SJCRH30 (cell line): ENCODE data around the gene COG5. TPM values are rescaled to one million over a fixed set of nuclear protein-coding genes. Genes with fewer than 3 reads are reported as not detected.
"Not testable (repeated sequence)": the region's sequence is repeated elsewhere in the genome, so short reads cannot be mapped to it uniquely, and the experiment has no call there.

ENCODE experiments used
- DNase-seq, 2 experiments: peaks; one replicate each; pipeline ENCODE4 v3.0.0-alpha.2; 2015 to 2020
- H3K27ac ChIP-seq: fragments of 250-450 bp; sonication (Bioruptor Pico); 2 replicates; pipeline ENCODE4 v1.5.1; 2020; ENCODE audit warnings: mild to moderate bottlenecking, moderate library complexity
- H3K27me3 ChIP-seq: fragments of 250-450 bp; sonication (Bioruptor Pico); 2 replicates; pipeline ENCODE4 v1.5.1; 2020; ENCODE audit warnings: mild to moderate bottlenecking, moderate library complexity
- H3K36me3 ChIP-seq: fragments of 250-450 bp; sonication (Bioruptor Pico); 2 replicates; pipeline ENCODE4 v1.5.1; 2020; ENCODE audit warnings: mild to moderate bottlenecking, moderate library complexity
- H3K4me1 ChIP-seq: fragments of 250-450 bp; sonication (Bioruptor Pico); 2 replicates; pipeline ENCODE4 v1.5.1; 2020; ENCODE audit warnings: mild to moderate bottlenecking, moderate library complexity
- H3K4me3 ChIP-seq: fragments of 250-450 bp; sonication (Bioruptor Pico); 2 replicates; pipeline ENCODE4 v1.5.1; 2020; ENCODE audit warnings: mild to moderate bottlenecking, moderate library complexity
- H3K9me3 ChIP-seq: fragments of 250-450 bp; sonication (Bioruptor Pico); replicated peaks from 2 replicates; pipeline ENCODE4 v1.5.1; 2020; ENCODE audit warnings: mild to moderate bottlenecking, moderate library complexity
- total RNA-seq: library from RNA; depleted of rRNA; stranded (reverse); fragments of >200 nt; shearing (Covaris generic); gene quantifications from 2 replicates; pipeline ENCODE4 v1.2.3, GENCODE V29; 2014

COG5 gene
- total RNA-seq, 1 experiment from 2014 or later: 41.1 TPM

DNA sequence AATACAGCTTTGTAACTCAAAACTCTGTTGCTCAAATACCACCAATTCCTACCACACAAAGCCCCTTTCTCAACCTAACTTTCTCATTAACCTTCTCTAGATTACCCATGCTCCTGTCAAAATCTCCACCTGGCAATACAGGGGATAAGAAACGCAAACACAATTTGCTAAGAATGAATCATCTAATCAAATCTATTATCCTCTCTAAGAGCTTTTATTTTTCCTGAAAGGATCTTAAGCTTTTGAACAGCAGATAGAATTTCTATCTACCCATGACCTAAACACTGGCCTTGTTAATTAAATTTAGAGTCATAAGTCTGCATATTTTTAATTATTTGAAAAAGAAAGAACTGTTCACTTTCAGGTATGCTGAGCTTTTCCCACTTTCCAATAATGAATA, 296.6 kb downstream of the COG5 start:
- Histone ChIP-seq H3K4me1 (no peaks in the 10 kb centered on the region), H3K9me3 (no peaks in the 10 kb centered on the region), H3K27me3 (no peaks in the 10 kb centered on the region), H3K27ac (no peak overlapping the region), H3K4me3 (no peak overlapping the region), H3K36me3 (0 out of 2 replicates have a peak, but pooled peaks cover 2% of the 10 kb centered on the region)
- no peak for DNase-seq

DNA sequence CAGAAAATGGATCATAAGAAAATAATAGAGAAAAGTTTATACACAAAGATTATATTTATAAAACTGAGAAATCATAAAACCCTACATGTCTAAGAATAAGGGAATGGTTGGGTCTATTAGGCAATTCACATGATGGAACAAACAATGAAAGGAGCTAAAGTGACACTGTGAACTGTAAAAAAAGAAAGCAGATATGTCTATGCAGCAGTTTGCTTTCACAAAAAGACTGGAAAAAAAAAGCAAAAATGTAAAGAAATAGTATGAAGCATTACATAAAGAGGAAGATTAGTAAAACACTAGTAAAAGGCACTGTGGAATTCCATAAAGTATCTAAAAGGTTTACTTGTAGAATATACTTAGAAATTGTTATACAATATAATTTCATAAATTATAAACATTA, 299.0 kb downstream of the COG5 start:
- no peak overlapping the region for H3K4me3 ChIP-seq
- no peak for DNase-seq
- H3K36me3 ChIP-seq: no peaks in the 10 kb centered on the region
- no peak overlapping the region for H3K27ac ChIP-seq
- H3K4me1 ChIP-seq: no peaks in the 10 kb centered on the region
- H3K27me3 ChIP-seq: no peaks in the 10 kb centered on the region
- H3K9me3 ChIP-seq: no peaks in the 10 kb centered on the region

DNA sequence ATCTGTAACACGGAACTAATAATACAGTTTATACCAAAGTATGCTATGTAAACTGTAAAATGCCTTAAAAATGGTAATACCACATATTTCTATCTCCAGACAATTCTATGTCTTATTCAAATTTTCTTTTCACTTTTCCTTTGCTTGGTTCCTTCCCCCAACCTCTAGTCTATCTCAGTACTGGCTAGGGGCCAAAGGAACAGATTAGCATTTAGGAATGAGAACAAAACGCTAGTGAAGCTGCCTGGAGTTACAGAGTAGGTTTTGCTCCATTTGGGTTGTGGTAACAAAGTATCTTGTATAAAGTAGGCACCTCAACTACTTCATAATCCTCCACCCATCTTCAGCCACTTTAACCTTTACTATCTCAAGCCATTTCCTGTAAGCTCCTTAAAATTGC, 300.9 kb downstream of the COG5 start:
- Histone ChIP-seq H3K9me3 (no peaks in the 10 kb centered on the region), H3K36me3 (no peaks in the 10 kb centered on the region)
- DNase-seq: no peak

DNA sequence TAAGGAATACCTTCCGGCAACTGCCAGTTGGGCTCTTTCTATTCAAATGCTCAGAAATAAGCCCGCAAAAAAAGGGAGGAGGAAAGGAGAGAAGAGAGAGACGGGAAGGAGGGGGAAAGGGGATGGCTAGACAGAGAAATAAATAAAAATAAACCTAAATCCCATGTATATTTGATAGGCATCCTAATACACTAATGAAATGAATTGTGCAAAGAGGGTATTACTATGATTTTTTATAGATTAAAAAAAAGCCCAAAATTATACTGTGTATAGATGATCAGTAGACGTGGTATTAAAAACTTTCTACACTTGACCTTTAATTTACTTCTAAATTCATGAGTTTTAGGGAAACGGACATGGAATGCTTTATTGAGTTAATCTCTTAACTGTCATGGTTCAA, 305.0 kb downstream of the COG5 start:
- no peaks in the 10 kb centered on the region for H3K9me3 ChIP-seq
- H3K36me3 ChIP-seq: 0 out of 2 replicates have a peak, but pooled peaks cover 3% of the 10 kb centered on the region
- H3K4me3 ChIP-seq: no peak overlapping the region
- H3K27me3 ChIP-seq: no peaks in the 10 kb centered on the region
- DNase-seq: no peak
- H3K4me1 ChIP-seq: no peaks in the 10 kb centered on the region
- no peak overlapping the region for H3K27ac ChIP-seq

More for the DNA sequence above, 300.9 kb downstream of the COG5 start:
- H3K4me3 ChIP-seq: no peak overlapping the region
- H3K27me3 ChIP-seq: no peaks in the 10 kb centered on the region
- no peak overlapping the region for H3K27ac ChIP-seq
- H3K4me1 ChIP-seq: no peaks in the 10 kb centered on the region

DNA sequence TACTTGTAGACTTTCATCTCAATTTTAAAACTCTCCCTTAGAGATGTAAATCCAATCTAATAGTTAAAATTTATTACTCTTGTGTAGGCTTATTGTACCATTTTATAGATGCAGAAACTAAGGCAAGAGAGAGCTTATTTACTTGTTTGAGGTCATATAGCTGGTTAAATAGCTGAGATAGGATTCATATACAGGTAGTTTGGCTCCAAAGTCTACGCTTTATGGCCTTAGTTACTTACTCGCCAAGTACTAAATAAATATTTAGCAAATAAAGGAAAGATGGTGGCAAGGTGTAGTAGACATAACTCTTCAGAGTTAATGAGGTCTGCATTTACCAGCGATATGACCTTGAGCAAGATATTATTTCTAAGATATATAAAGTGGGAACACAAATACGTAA, 308.1 kb downstream of the COG5 start:
- Histone ChIP-seq H3K4me3 (no peak overlapping the region), H3K36me3 (0 out of 2 replicates have a peak, but pooled peaks cover 3% of the 10 kb centered on the region), H3K4me1 (no peaks in the 10 kb centered on the region), H3K27me3 (no peaks in the 10 kb centered on the region), H3K27ac (no peak overlapping the region), H3K9me3 (no peaks in the 10 kb centered on the region)
- DNase-seq: no peak

DNA sequence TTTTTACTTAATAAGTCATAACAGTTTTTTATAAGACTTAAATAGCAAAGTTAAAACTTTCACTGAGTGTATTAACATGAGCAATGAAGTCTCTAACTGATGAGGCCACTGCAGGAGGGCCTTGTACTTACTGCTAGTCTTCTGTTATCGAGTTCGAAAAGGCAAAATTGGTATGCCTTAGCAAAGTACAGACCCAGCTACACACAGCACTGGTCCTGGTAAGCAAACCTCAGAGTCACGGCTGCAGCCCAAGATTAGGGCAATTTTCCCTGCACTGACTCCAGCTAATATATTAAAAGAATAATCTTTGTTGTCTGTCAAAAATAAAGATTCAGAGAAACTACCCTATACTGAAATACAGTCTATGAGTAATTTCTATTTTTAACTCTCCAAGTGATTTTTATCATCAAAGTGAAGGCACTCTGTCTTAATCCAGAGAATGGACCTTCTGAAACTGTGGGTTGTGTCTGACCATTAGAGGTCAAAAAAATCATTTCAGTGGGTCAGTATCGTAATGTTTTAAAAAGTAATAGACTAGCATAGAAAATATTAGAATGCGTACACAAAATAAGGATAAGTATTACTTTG, 309.2 kb downstream of the COG5 start:
- no peaks in the 10 kb centered on the region for H3K9me3 ChIP-seq
- no peak for DNase-seq
- H3K4me1 ChIP-seq: no peaks in the 10 kb centered on the region
- no peak overlapping the region for H3K4me3 ChIP-seq
- 0 out of 2 replicates have a peak, but pooled peaks cover 3% of the 10 kb centered on the region for H3K36me3 ChIP-seq
- H3K27me3 ChIP-seq: no peaks in the 10 kb centered on the region
- no peak overlapping the region for H3K27ac ChIP-seq

DNA sequence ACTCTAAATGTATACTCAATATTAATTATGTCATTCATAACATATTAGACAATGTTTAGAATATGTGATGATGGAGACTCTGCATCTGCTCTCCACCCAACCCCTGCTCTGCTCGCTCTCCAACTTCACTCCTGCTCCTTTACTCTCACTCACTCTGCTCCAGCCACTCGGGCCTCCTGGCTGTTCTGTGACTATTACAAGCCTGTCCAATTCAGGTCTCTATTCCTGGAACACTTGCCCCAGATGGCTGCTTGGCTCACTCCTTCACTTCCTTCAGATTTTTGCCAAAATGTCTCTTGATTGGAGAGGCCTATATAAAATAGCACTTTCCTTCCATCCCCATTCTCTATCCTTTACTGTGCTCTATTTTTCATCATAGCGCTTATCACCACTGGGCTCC, 310.1 kb downstream of the COG5 start:
- Histone ChIP-seq H3K27ac (no peak overlapping the region), H3K9me3 (no peaks in the 10 kb centered on the region), H3K4me3 (no peak overlapping the region), H3K4me1 (0 out of 2 replicates have a peak, but pooled peaks cover under 1% of the 10 kb centered on the region), H3K36me3 (0 out of 2 replicates have a peak, but pooled peaks cover 3% of the 10 kb centered on the region), H3K27me3 (no peaks in the 10 kb centered on the region)
- no peak for DNase-seq

DNA sequence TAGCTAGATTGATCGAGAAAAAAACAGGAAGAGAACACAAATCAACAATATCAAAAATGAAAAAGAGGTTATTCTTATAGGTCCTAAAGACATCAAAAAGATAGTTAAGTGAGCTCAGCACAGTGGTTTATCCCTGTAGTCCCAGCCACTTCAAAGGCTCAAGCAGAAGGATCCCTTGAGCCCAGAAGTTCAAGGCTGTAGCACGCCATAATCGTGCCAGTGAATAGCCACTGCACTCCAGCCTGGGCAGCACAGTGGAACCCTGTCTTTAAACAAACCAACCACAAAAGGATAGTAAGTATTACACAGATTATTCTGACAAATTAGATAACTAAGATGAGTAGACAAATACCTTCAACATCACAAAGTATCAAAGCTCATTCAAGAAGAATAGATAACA, 311.8 kb downstream of the COG5 start:
- Histone ChIP-seq H3K27me3 (no peaks in the 10 kb centered on the region), H3K4me3 (no peak overlapping the region), H3K9me3 (no peaks in the 10 kb centered on the region), H3K4me1 (peaks cover 12% of the 10 kb centered on the region; the same call in 1 of the 2 replicates), H3K36me3 (0 out of 2 replicates have a peak, but pooled peaks cover 6% of the 10 kb centered on the region), H3K27ac (no peak overlapping the region)
- no peak for DNase-seq

DNA sequence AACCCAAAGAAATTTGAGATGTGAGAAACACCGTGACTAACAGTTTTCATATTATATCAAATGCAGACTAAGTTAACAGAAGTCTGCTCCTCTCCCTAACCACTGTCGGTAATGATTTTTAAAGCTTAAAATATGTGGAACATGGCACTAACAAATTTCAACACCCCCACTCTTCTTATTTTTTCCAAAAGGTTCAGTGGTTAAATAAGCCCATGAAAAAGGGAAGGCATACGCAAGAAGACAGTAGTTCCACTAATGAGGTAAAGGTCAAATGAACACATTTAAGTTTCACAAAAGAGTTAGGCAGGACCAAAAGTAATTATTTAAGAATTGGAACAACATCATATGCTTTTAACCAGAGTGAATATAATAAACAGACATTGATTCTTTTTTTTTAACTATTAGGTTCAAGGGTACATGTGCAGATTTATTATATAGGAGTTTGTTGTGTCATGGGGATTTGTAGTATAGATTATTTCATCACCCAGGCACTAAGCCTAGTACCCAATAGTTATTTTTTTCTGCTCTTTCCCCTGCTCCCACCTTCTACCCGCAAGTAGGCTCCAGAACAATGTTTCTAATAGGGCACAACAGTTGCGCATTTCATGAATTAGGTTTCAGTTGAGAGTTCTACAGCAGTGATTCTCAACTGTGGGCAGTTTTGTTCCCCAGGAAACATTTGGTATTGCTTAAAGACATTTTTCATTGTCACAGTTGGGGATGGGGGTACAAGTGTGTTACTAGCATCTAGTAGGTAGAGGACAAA, 315.0 kb downstream of the COG5 start:
- Histone ChIP-seq H3K27ac (no peak overlapping the region), H3K36me3 (0 out of 2 replicates have a peak, but pooled peaks cover 5% of the 10 kb centered on the region), H3K4me3 (no peak overlapping the region), H3K27me3 (no peaks in the 10 kb centered on the region), H3K9me3 (0 out of 2 replicates have a peak, but pooled peaks cover 6% of the 10 kb centered on the region), H3K4me1 (peaks cover 12% of the 10 kb centered on the region; the same call in 1 of the 2 replicates)
- DNase-seq: peak in 1 of 2 experiments; percentile 10

DNA sequence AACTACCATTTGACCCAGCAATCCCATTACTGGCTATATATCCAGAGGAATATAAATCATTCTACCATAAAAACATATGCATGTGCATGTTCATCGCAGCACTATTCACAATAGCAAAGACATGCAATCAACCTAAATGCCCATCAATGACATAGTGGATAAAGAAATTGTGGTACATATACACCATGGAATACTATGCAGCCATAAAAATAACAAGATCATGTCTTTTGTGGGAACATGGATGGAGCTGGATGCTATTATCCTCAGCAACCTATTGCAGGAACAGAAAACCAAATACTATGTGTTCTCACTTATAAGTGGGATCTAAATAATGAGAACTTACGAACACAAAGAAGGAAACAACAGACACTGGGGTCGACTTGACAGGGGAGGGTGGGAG, 316.9 kb downstream of the COG5 start:
- H3K27me3 ChIP-seq, H3K9me3 ChIP-seq, H3K36me3 ChIP-seq, H3K27ac ChIP-seq, DNase-seq, H3K4me3 ChIP-seq: not testable (repeated sequence)
- H3K4me1 ChIP-seq: peaks cover 12% of the 10 kb centered on the region; the same call in 1 of the 2 replicates

DNA sequence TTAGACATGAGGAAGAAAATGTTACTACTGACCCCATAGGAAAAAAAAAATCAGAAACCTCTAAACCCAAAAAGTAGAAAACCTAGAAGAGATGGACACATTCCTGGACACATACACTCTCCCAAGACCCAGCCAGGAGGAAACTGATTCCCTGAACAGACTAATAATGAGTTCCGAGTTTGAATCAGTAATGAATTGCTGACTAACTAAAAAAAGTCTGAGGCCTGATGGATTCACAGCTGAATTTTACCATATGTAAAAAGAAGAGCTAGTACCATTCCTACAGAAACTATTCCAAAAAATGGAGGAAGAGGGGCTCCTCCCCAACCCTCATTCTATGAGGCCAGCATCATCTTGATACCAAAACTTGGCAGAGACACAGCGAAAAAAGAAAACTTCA, 319.1 kb downstream of the COG5 start:
- H3K4me1 ChIP-seq: peaks cover 12% of the 10 kb centered on the region; the same call in 1 of the 2 replicates
- no peak overlapping the region for H3K4me3 ChIP-seq
- no peak for DNase-seq
- 0 out of 2 replicates have a peak, but pooled peaks cover 6% of the 10 kb centered on the region for H3K9me3 ChIP-seq
- H3K27me3 ChIP-seq: no peaks in the 10 kb centered on the region
- H3K27ac ChIP-seq: no peak overlapping the region
- H3K36me3 ChIP-seq: peaks cover 7% of the 10 kb centered on the region; the same call in 1 of the 2 replicates

DNA sequence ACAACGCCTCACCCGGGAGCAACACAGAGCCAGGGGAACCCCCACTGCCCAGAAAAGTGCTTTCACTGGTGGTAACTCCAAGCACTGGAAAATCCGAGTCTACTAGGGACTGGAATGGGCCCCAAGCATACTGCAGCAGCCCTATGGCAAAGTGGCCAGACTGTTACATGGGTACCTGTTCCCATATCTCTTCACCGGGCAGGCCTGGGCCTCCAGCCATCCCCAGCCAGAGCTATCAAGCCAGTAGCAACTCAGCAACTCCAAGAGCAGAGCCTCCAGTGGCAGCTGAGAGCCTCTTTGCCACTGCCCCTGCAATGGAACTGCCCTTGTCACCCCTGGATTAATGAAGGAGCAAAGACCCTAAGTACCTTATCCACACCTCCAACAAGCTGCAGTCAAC, 321.5 kb downstream of the COG5 start:
- Histone ChIP-seq H3K4me1 (no peaks in the 10 kb centered on the region), H3K27me3 (no peaks in the 10 kb centered on the region), H3K27ac (no peak overlapping the region), H3K9me3 (0 out of 2 replicates have a peak, but pooled peaks cover 6% of the 10 kb centered on the region), H3K36me3 (peaks cover 6% of the 10 kb centered on the region), H3K4me3 (no peak overlapping the region)
- no peak for DNase-seq

DNA sequence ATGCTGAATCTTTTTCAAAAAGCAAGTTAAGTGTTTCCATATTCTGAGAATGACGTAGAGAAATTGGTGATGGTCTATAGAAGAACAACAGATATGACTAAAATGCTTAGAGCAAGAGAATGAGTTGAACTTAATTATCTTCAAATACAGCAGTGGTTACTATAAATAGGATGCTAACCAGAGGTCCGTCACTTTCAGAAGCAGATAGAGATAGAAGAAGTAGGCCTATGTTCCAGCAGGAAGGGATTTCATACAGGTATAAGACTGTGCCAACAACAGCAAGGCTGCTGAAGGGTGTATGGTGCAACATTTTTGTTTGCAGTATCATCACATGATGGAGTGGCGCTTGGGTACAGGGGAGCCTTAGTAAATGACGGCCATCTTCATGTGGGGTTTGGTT, 326.3 kb downstream of the COG5 start:
- Histone ChIP-seq H3K27me3 (no peaks in the 10 kb centered on the region), H3K36me3 (peaks cover 4% of the 10 kb centered on the region; the same call in 1 of the 2 replicates), H3K9me3 (no peaks in the 10 kb centered on the region), H3K27ac (no peak overlapping the region), H3K4me1 (peaks cover 9% of the 10 kb centered on the region; the same call in 1 of the 2 replicates), H3K4me3 (no peak overlapping the region)
- DNase-seq: no peak

DNA sequence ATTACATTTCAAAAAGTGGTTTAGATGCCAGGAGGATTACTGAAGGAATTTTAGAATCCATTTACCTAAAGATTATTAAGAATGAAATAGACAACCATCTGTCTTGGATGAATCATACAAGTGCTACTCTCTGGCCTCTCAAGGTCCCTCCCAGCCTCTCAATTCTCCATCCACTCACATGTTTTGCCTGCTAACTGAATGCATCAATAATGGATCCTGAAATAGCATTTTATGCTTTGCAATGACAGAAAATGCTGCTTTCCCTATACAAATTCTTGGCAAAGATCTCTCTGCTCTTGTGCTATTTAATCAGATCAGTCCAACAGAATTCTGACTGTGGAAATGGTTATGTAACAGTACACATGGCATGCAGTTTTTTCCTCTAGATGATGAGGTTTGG, 326.9 kb downstream of the COG5 start:
- H3K4me1 ChIP-seq: peaks cover 9% of the 10 kb centered on the region; the same call in 1 of the 2 replicates
- no peaks in the 10 kb centered on the region for H3K27me3 ChIP-seq
- DNase-seq: no peak
- H3K4me3 ChIP-seq: no peak overlapping the region
- H3K27ac ChIP-seq: no peak overlapping the region
- H3K9me3 ChIP-seq: no peaks in the 10 kb centered on the region
- peaks cover 4% of the 10 kb centered on the region; the same call in 1 of the 2 replicates for H3K36me3 ChIP-seq

DNA sequence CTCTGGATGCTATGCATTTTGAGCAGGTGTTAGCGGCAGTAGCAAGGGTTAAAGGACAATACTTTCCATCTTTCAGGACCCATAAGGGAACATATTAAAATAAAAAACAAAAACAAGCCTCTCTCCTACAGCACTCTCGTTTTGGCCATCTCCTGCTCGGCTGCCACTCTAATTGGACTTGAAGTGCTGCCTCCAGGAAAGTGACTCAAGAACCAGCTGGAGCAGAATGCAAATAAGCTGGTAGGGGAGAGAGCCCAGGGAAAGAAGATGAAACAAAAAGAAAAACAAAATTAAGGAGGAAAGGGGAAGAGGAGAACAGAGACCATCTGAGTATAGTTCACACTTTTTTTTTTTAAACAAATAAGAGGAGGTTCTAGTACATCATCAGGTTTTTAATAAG, 329.3 kb downstream of the COG5 start:
- Histone ChIP-seq H3K4me3 (no peak overlapping the region), H3K4me1 (peaks cover 9% of the 10 kb centered on the region; the same call in 1 of the 2 replicates), H3K36me3 (peaks cover 2% of the 10 kb centered on the region; the same call in 1 of the 2 replicates), H3K27me3 (no peaks in the 10 kb centered on the region), H3K9me3 (no peaks in the 10 kb centered on the region), H3K27ac (no peak overlapping the region)
- DNase-seq: no peak
